DND-41 (cell line): ENCODE results near the gene SEMA5A.

Experiments
- CTCF ChIP-seq: IDR thresholded peaks from 2 replicates; pipeline ENCODE4 v1.5.1; 2012; ENCODE audit warnings: borderline replicate concordance, low read length, moderate library complexity, mild to moderate bottlenecking; ENCODE audit not compliant: poor library complexity, severe bottlenecking; ENCODE audit errors: extremely low read depth
- EZH2 ChIP-seq: IDR thresholded peaks from 3 replicates; pipeline ENCODE4 v1.6.1; 2012; ENCODE audit warnings: borderline replicate concordance, low read depth, mild to moderate bottlenecking, moderate library complexity, low read length, inconsistent platforms; ENCODE audit not compliant: severe bottlenecking

- no peak for TF ChIP-seq CTCF
- no peak for TF ChIP-seq EZH2
These were observed 8.2 kb upstream of the SEMA5A start for GRCh38 chr5:9554122-9554521.
